H1 (cell line): ENCODE data around the gene USP38. TPM values are rescaled to one million over a fixed set of nuclear protein-coding genes. Genes with fewer than 3 reads are reported as not detected.

Experiments used
- CTCF ChIA-PET: fragments of 300-600 bp; sonication (Branson Sonifier 250); formaldehyde crosslinking; loops from one replicate; lab custom pipeline; 2021; ENCODE audit not compliant: partially characterized antibody; lab: Charles Lee
- POLR2A ChIA-PET: fragments of 300-600 bp; sonication (Branson Sonifier 250); formaldehyde crosslinking; loops from one replicate; lab custom pipeline; 2021; ENCODE audit warnings: inconsistent platforms; ENCODE audit not compliant: partially characterized antibody; lab: Charles Lee
- DNase-seq, 2 experiments: peaks; one replicate each; pipeline versions ENCODE4 v3.0.0 to v3.0.0-alpha.2; 2010 to 2022; ENCODE audit warnings: low spot score in 2 of 2, low read depth in 1 of 2, mixed read lengths in 1 of 2
- FAIRE-seq: peaks from 2 replicates; lab custom pipeline; 2011; peaks lifted over from hg19 to GRCh38; lab: Jason Lieb, UNC
- H2AFZ ChIP-seq: 2 replicates; pipeline ENCODE4 v1.8.1; 2012; ENCODE audit warnings: low read length, inconsistent platforms
- H2AK5ac ChIP-seq: 2 replicates; pipeline ENCODE4 v1.6.1; 2013; ENCODE audit warnings: low read depth, low read length
- H2BK120ac ChIP-seq: replicated peaks from 2 replicates; pipeline ENCODE3; 2013; ENCODE audit warnings: low read depth, low read length, inconsistent platforms
- H2BK12ac ChIP-seq: 2 replicates; pipeline ENCODE4 v1.6.1; 2013; ENCODE audit warnings: low read depth, low read length
- H2BK15ac ChIP-seq: 2 replicates; pipeline ENCODE4 v1.6.1; 2013; ENCODE audit warnings: low read length
- H2BK20ac ChIP-seq: 2 replicates; pipeline ENCODE4 v1.6.1; 2013; ENCODE audit warnings: low read length
- H2BK5ac ChIP-seq: 2 replicates; pipeline ENCODE4 v1.6.1; 2013; ENCODE audit warnings: low read depth, low read length
- H3K14ac ChIP-seq: 2 replicates; pipeline ENCODE4 v1.6.1; 2013; ENCODE audit warnings: inconsistent platforms; ENCODE audit not compliant: insufficient read length
- H3K18ac ChIP-seq: 2 replicates; pipeline ENCODE4 v1.6.1; 2013; ENCODE audit warnings: low read length; ENCODE audit errors: extremely low read depth
- H3K23ac ChIP-seq: 2 replicates; pipeline ENCODE4 v1.6.1; 2013; ENCODE audit warnings: inconsistent platforms; ENCODE audit not compliant: insufficient read length
- H3K23me2 ChIP-seq: 2 replicates; pipeline ENCODE4 v1.6.1; 2013; ENCODE audit warnings: low read depth, low read length
- H3K27ac ChIP-seq: 2 replicates; pipeline ENCODE4 v1.6.1; 2011; ENCODE audit warnings: low read depth, low read length, inconsistent platforms
- H3K27me3 ChIP-seq, 4 experiments: replicated peaks in 1 of 4; 1 replicate in 1 of 4; 2 replicates in 3 of 4; pipeline versions ENCODE4 v1.6.1 to v1.8.1; 2011 to 2013; ENCODE audit warnings: low read length in 3 of 4, mild to moderate bottlenecking in 3 of 4, inconsistent platforms in 2 of 4, mixed read lengths in 2 of 4, moderate library complexity in 1 of 4; ENCODE audit not compliant: control insufficient read depth in 3 of 4, insufficient read depth in 3 of 4; ENCODE audit errors: extremely low read depth in 1 of 4
- H3K36me3 ChIP-seq, 4 experiments: 2 replicates each; pipeline versions ENCODE4 v1.6.1 to v1.8.1; 2011 to 2013; ENCODE audit warnings: mild to moderate bottlenecking in 4 of 4, low read length in 3 of 4, moderate library complexity in 2 of 4, control low read depth in 1 of 4, inconsistent platforms in 1 of 4; ENCODE audit not compliant: insufficient read depth in 4 of 4, control insufficient read depth in 2 of 4
- H3K4ac ChIP-seq: replicated peaks from 2 replicates; pipeline ENCODE3; 2013; ENCODE audit warnings: low read length, low read depth, mixed read lengths, inconsistent platforms; ENCODE audit not compliant: insufficient read length
- H3K4me1 ChIP-seq, 4 experiments: replicated peaks in 1 of 4; 1 replicate in 1 of 4; 2 replicates in 3 of 4; pipeline versions ENCODE4 v1.6.1 to v1.8.1; 2011 to 2013; ENCODE audit warnings: low read length in 3 of 4, inconsistent platforms in 2 of 4, mixed read lengths in 1 of 4; ENCODE audit not compliant: insufficient read depth in 4 of 4, control insufficient read depth in 3 of 4
- H3K4me2 ChIP-seq, 2 experiments: 2 replicates each; pipeline versions ENCODE4 v1.6.1 to v1.8.1; 2011 to 2013; ENCODE audit warnings: low read depth in 2 of 2, low read length in 2 of 2, control low read depth in 1 of 2, inconsistent platforms in 1 of 2, mild to moderate bottlenecking in 1 of 2; ENCODE audit not compliant: insufficient read depth in 1 of 2
- H3K4me3 ChIP-seq, 4 experiments: fragments of 200-600, 300-600 bp in 1 of 4; sonication (generic), shearing (Covaris generic), sonication (Bioruptor Twin) in 1 of 4; 2 replicates each; pipeline versions ENCODE4 v1.5.1 to v1.8.1; 2011 to 2016; ENCODE audit warnings: low read length in 4 of 4, low read depth in 3 of 4, control low read depth in 2 of 4, inconsistent platforms in 2 of 4, mild to moderate bottlenecking in 2 of 4, mixed read lengths in 1 of 4, moderate library complexity in 1 of 4; ENCODE audit not compliant: insufficient read depth in 2 of 4; ENCODE audit errors: extremely low read depth in 1 of 4
- H3K56ac ChIP-seq: replicated peaks from 2 replicates; pipeline ENCODE3; 2013; ENCODE audit warnings: low read depth, mild to moderate bottlenecking, mixed read lengths, low read length, inconsistent platforms; ENCODE audit not compliant: insufficient read length
- H3K79me1 ChIP-seq: 2 replicates; pipeline ENCODE4 v1.6.1; 2013; ENCODE audit warnings: low read depth, low read length, control low read depth
- H3K79me2 ChIP-seq, 2 experiments: 2 replicates each; pipeline versions ENCODE4 v1.6.1 to v1.8.1; 2012 to 2013; ENCODE audit warnings: low read length in 2 of 2, mild to moderate bottlenecking in 2 of 2, inconsistent platforms in 1 of 2; ENCODE audit not compliant: insufficient read depth in 2 of 2, control insufficient read depth in 1 of 2
- H3K9ac ChIP-seq, 4 experiments: replicated peaks in 1 of 4; 1 replicate in 1 of 4; 2 replicates in 3 of 4; pipeline versions ENCODE4 v1.6.1 to v1.8.1; 2011 to 2013; ENCODE audit warnings: low read depth in 3 of 4, low read length in 3 of 4, control low read depth in 2 of 4, mild to moderate bottlenecking in 2 of 4, moderate library complexity in 2 of 4, inconsistent platforms in 1 of 4; ENCODE audit errors: extremely low read depth in 1 of 4
- H3K9me3 ChIP-seq, 2 experiments: 2 replicates each; pipeline versions ENCODE4 v1.6.1 to v1.8.1; 2012 to 2013; ENCODE audit warnings: mild to moderate bottlenecking in 2 of 2, moderate library complexity in 2 of 2, control low read depth in 1 of 2, inconsistent platforms in 1 of 2, low read depth in 1 of 2, low read length in 1 of 2, mixed read lengths in 1 of 2; ENCODE audit not compliant: insufficient read depth in 2 of 2
- H4K20me1 ChIP-seq, 2 experiments: replicated peaks in 1 of 2; 2 replicates each; pipeline versions ENCODE3 to v1.8.1; 2011 to 2013; ENCODE audit warnings: inconsistent platforms in 2 of 2, low read length in 2 of 2, mild to moderate bottlenecking in 1 of 2; ENCODE audit not compliant: insufficient read depth in 2 of 2, control insufficient read depth in 1 of 2
- H4K5ac ChIP-seq: 2 replicates; pipeline ENCODE4 v1.6.1; 2013; ENCODE audit warnings: low read length, low read depth, mixed read lengths, inconsistent platforms; ENCODE audit not compliant: insufficient read length
- H4K8ac ChIP-seq: 2 replicates; pipeline ENCODE4 v1.8.0; 2013; ENCODE audit warnings: mild to moderate bottlenecking, moderate library complexity, low read length, inconsistent platforms; ENCODE audit not compliant: insufficient read depth; ENCODE audit errors: extremely low read depth
- H4K91ac ChIP-seq: replicated peaks from 2 replicates; pipeline ENCODE3; 2013; ENCODE audit warnings: low read length, mixed read lengths, inconsistent platforms; ENCODE audit not compliant: insufficient read length
- ASH2L ChIP-seq: fragments of 200-600, 300-600 bp; sonication (generic); IDR thresholded peaks from one replicate; pipeline ENCODE4 v1.7.1; 2017; ENCODE audit warnings: low read length
- BCL11A ChIP-seq, 2 experiments: IDR thresholded peaks; one replicate each; pipeline ENCODE4 v1.6.1; 2011; ENCODE audit warnings: low read depth in 2 of 2, low read length in 2 of 2, mild to moderate bottlenecking in 2 of 2
- CHD1 ChIP-seq: IDR thresholded peaks from 2 replicates; pipeline ENCODE4 v1.6.1; 2012; ENCODE audit warnings: low read depth, low read length, improper control_type of control experiment
- CTBP2 ChIP-seq: IDR thresholded peaks from 2 replicates; pipeline ENCODE4 v1.7.0; 2011; ENCODE audit warnings: borderline replicate concordance, mild to moderate bottlenecking, moderate library complexity, mixed read lengths, low read length; ENCODE audit not compliant: insufficient read depth, insufficient read length
- KDM4A ChIP-seq: IDR thresholded peaks from one replicate; pipeline ENCODE4 v1.7.1; 2012; ENCODE audit warnings: low read depth, mild to moderate bottlenecking, moderate library complexity, low read length, inconsistent platforms; ENCODE audit not compliant: severe bottlenecking
- PHF8 ChIP-seq: fragments of 200-600 bp; sonication (generic); conservative IDR thresholded peaks from 2 replicates; pipeline ENCODE4 v1.7.1; 2012; ENCODE audit warnings: low read depth, mild to moderate bottlenecking, inconsistent platforms, low read length, moderate library complexity
- POLR2AphosphoS5 ChIP-seq: IDR thresholded peaks from 2 replicates; pipeline ENCODE4 v1.6.1; 2011; ENCODE audit warnings: low read depth, low read length
- SIN3A ChIP-seq, 2 experiments: IDR thresholded peaks in 1 of 2; conservative IDR thresholded peaks in 1 of 2; 2 replicates each; pipeline ENCODE4 v1.6.1; 2011 to 2012; ENCODE audit warnings: low read length in 2 of 2, improper control_type of control experiment in 1 of 2, low read depth in 1 of 2, mild to moderate bottlenecking in 1 of 2
- SIX5 ChIP-seq: IDR thresholded peaks from 2 replicates; pipeline ENCODE4 v1.6.1; 2011; ENCODE audit warnings: mild to moderate bottlenecking, low read depth, low read length
- SP1 ChIP-seq: IDR thresholded peaks from 2 replicates; pipeline ENCODE4 v1.6.1; 2011; ENCODE audit warnings: low read depth, low read length
- YY1 ChIP-seq: IDR thresholded peaks from 2 replicates; pipeline ENCODE4 v1.6.1; 2011; ENCODE audit warnings: low read depth, mild to moderate bottlenecking, low read length
- WGBS, 2 experiments: shearing (Covaris generic) in 1 of 2; methylation state at CpG; one replicate each; pipeline versions ENCODE4 v1.1.6 to v1.1.7; 2013 to 2015; ENCODE audit warnings: low lambda C conversion rate in 2 of 2, mixed read lengths in 2 of 2, inconsistent platforms in 1 of 2, low coverage in 1 of 2, missing lambda C conversion rate in 1 of 2; ENCODE audit not compliant: insufficient replicate concordance in 2 of 2, insufficient coverage in 1 of 2, insufficient read length in 1 of 2; ENCODE audit errors: extremely low coverage in 1 of 2, missing lambda C conversion rate in 1 of 2; 5-methylcytosine and 5-hydroxymethylcytosine counted together
- polyA plus RNA-seq, 7 experiments: library from polyadenylated mRNA; depleted of rRNA in 3 of 7; stranded (reverse) in 5 of 7; unstranded in 2 of 7; fragments of >200 nt in 5 of 7; fragments of 200-250 nt in 2 of 7; gene quantifications; 1 replicate in 5 of 7; 2 replicates in 1 of 7; 4 replicates in 1 of 7; pipeline versions ENCODE4 v1.2.1 to v1.2.3, GENCODE V29; 2011 to 2013; ENCODE audit warnings: missing spikeins in 2 of 7, mixed read lengths in 2 of 7
- total RNA-seq: library from RNA; stranded (reverse); fragmentation: NEBNext Ultra II Directional; extraction: Animal tissue kit (Norgen Biotek cat#: 25700); gene quantifications from 2 replicates; pipeline ENCODE4 v1.2.1, GENCODE V29; 2021

The USP38 gene
- total and polyA plus RNA-seq, 2 of the 8 experiments (the other 6 are each of a cell fraction or from before 2014, with no cell fraction given) = 3.2 to 10.5 TPM

- 0 out of 2 replicates have a peak overlapping the region, but pooled peaks have one; percentile 9 for H3K27ac ChIP-seq
- H4K91ac ChIP-seq = peak overlapping the region; percentile 79
- H4K20me1 ChIP-seq = peaks cover 6 to 12% of the 10 kb centered on the region in 2 experiments
- no peak overlapping the region for H3K4ac ChIP-seq
- ChIA-PET POLR2A (interaction anchor here (0.7 to 1.7 kb wide), 5 partner anchors 8 to 329 kb away, joined by 3 to 5 read pairs (median 4); no protein-coding TSS in a partner anchor), CTCF (interaction anchor here (0.8 to 1.3 kb wide), 2 partner anchors 159 to 262 kb away, joined by 3 read pairs; no protein-coding TSS in a partner anchor)
- H3K14ac ChIP-seq = no peak overlapping the region
- H2AK5ac ChIP-seq = peak overlapping the region; percentile 33; the same call in 1 of the 2 replicates
- no peak overlapping the region for H2BK20ac ChIP-seq
- H3K9ac ChIP-seq = peak overlapping the region; percentile 64 to 86 (median 76)
- H2BK15ac ChIP-seq = no peak overlapping the region
- peak overlapping the region; percentile 40; the same call in 1 of the 2 replicates for H3K18ac ChIP-seq
- H2AFZ ChIP-seq = peak overlapping the region; percentile 70
- peaks cover 0 to 2% (median 0%) of the 10 kb centered on the region in 4 experiments; a peak in 2 of 7 replicates for H3K4me1 ChIP-seq
- H2BK120ac ChIP-seq = no peak overlapping the region
- peaks cover 6 to 55% of the 10 kb centered on the region in 2 experiments; a peak in 2 of 4 replicates for H3K79me2 ChIP-seq
- H3K27me3 ChIP-seq = no peaks in the 10 kb centered on the region
- 3% methylated on average over 50 of the region's 50 CpGs; no CpG with 5 or more reads in 1 of the 2 experiments for WGBS, 2 experiments
- H3K4me3 ChIP-seq = peak overlapping the region; percentile 67 to 98 (median 90)
- H3K23me2 ChIP-seq = peaks cover 10% of the 10 kb centered on the region
- peak overlapping the region; percentile 85 for H2BK5ac ChIP-seq
- peak overlapping the region; percentile 65 for H3K56ac ChIP-seq
- peaks cover 0 to 20% (median 0%) of the 10 kb centered on the region in 4 experiments; a peak in 1 of 8 replicates for H3K36me3 ChIP-seq
- H3K23ac ChIP-seq = no peak overlapping the region
- peak overlapping the region; percentile 90; the same call in 1 of the 2 replicates for H4K8ac ChIP-seq
- H3K4me2 ChIP-seq = peak overlapping the region; percentile 70 to 98
- H3K9me3 ChIP-seq = no peaks in the 10 kb centered on the region
- DNase-seq (peak in 1 of 2 experiments; percentile 66), FAIRE-seq (no peak)
- 0 out of 2 replicates have a peak overlapping the region, but pooled peaks have one; percentile 55 for H2BK12ac ChIP-seq
- peak overlapping the region; percentile 84 for H4K5ac ChIP-seq
- 0 out of 2 replicates have a peak, but pooled peaks cover 6% of the 10 kb centered on the region for H3K79me1 ChIP-seq
- TF ChIP-seq POLR2AphosphoS5 (no peak), BCL11A (IDR thresholded peaks at IDR 0.05; ENCODE audit: low read depth in 2 of 2, low read length in 2 of 2) (no peak), PHF8 (peak; percentile 60), ASH2L (peak; percentile 66), SIX5 (no peak), CTBP2 (no peak), YY1 (no peak), SIN3A (conservative IDR thresholded peaks at IDR 0.05 in 1 of 2, IDR thresholded peaks at IDR 0.05 in 1 of 2; ENCODE audit: low read depth in 1 of 2, low read length in 2 of 2) (peak in 1 of 2 experiments; percentile 33; a peak in 1 of 4 replicates), KDM4A (peak; percentile 58), SP1 (no peak), CHD1 (no peak)
Measured at GRCh38 chr4:143185253-143186107, 763 bp downstream of the USP38 start.
